ENCODE data around the gene AMMECR1. TPM values are rescaled to one million over a fixed set of nuclear protein-coding genes. Genes with fewer than 3 reads are reported as not detected.

The AMMECR1 gene
- total RNA-seq, 2 experiments from 2014 or later: 7.8 to 7.9 TPM

- peaks cover 2% of the 10 kb centered on the region for H3K36me3 ChIP-seq (ENCODE audit: insufficient read depth, low read length)
- Mint-ChIP-seq H3K27ac (no peak overlapping the region), H3K4me1 (ENCODE audit: low read depth) (peaks cover 10% of the 10 kb centered on the region), H3K36me3 (ENCODE audit: low read depth) (peaks cover 20% of the 10 kb centered on the region), H3K4me3 (no peak overlapping the region), H3K27me3 (no peaks in the 10 kb centered on the region), H3K9me3 (peaks cover 1% of the 10 kb centered on the region)
- H3K4me1 ChIP-seq (ENCODE audit: insufficient read depth, low read length): peaks cover 6% of the 10 kb centered on the region
- no peaks in the 10 kb centered on the region for H3K27me3 ChIP-seq (ENCODE audit: control insufficient read depth in 1 of 2, insufficient read depth in 2 of 2, low read length in 2 of 2)
- DNase-seq: no peak
- no peak for ATAC-seq (ENCODE audit: poor library complexity)
- ChIA-PET POLR2A (interaction anchor here (1.0 kb wide), 1 partner anchor 137 kb away, joined by 5 read pairs; no protein-coding TSS in a partner anchor), CTCF (interaction anchor here (1.2 kb wide), 1 partner anchor 12 kb away, joined by 3 read pairs; no protein-coding TSS in a partner anchor)
- TF ChIP-seq CTCF (IDR thresholded peaks at IDR 0.05): no peak
- H3K27ac ChIP-seq (ENCODE audit: low read depth in 1 of 2, low read length in 2 of 2): no peak overlapping the region
- H3K9me3 ChIP-seq (ENCODE audit: control insufficient read depth in 1 of 2, insufficient read depth in 1 of 2, low read length in 2 of 2): no peaks in the 10 kb centered on the region
- no peak overlapping the region for H3K4me3 ChIP-seq (ENCODE audit: low read length)
- intact Hi-C loops (cut with DNase I, micrococcal nuclease): no loop called here
These were observed 137.5 kb downstream of the AMMECR1 start for GRCh38 chrX:110180176-110180927.

DNA sequence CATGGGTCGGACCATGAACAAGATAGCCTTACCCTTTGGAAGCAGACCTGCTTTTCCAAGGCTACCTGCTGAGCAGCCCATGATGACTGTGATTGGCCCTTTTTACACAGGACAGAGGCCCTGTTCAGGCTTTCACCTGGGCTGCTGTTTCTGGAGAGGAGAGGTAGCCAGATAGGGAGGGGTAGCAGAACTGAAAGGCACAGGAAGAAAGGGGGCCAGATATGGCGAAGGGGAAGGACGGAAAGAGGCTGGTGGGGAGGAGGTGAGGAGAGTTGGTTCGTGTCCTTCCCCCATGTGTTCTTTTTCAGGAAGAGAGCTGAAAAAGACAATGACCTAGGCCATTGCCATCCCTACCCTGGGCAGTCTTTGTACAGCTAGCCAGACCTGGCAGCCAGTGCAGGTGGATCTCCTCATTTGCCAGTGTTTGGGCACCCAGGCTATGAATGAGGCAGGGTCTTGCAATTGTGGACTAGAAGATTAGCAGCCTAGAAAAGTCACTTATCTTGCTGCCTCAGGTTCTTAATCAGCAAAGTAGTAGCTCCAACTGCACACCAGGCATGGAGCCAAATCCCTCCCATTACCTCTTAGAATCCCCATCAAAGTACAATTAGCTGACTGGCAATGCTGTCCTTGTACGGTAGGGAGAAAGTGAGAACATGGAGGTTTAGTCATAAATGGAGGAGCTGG lies 139.6 kb downstream of the AMMECR1 start:
- intact Hi-C loops (cut with DNase I, micrococcal nuclease): no loop called here
- Histone ChIP-seq H3K36me3 (ENCODE audit: insufficient read depth, low read length) (peaks cover 2% of the 10 kb centered on the region), H3K9me3 (ENCODE audit: control insufficient read depth in 1 of 2, insufficient read depth in 1 of 2, low read length in 2 of 2) (no peaks in the 10 kb centered on the region), H3K4me1 (ENCODE audit: insufficient read depth, low read length) (peaks cover 6% of the 10 kb centered on the region), H3K27me3 (ENCODE audit: control insufficient read depth in 1 of 2, insufficient read depth in 2 of 2, low read length in 2 of 2) (no peaks in the 10 kb centered on the region), H3K4me3 (ENCODE audit: low read length) (no peak overlapping the region), H3K27ac (ENCODE audit: low read depth in 1 of 2, low read length in 2 of 2) (no peak overlapping the region)
- no peak overlapping the region for H3K4me3 Mint-ChIP-seq
- TF ChIP-seq CTCF (IDR thresholded peaks at IDR 0.05): no peak
- peaks cover 7% of the 10 kb centered on the region for H3K4me1 Mint-ChIP-seq (ENCODE audit: low read depth)
- ATAC-seq (ENCODE audit: poor library complexity) (no peak), DNase-seq (no peak)
- ChIA-PET CTCF (no interaction called here), POLR2A (no interaction called here)
- H3K36me3 Mint-ChIP-seq (ENCODE audit: low read depth): peaks cover 11% of the 10 kb centered on the region
- no peak overlapping the region for H3K27ac Mint-ChIP-seq
- H3K27me3 Mint-ChIP-seq: no peaks in the 10 kb centered on the region
- no peaks in the 10 kb centered on the region for H3K9me3 Mint-ChIP-seq

DNA sequence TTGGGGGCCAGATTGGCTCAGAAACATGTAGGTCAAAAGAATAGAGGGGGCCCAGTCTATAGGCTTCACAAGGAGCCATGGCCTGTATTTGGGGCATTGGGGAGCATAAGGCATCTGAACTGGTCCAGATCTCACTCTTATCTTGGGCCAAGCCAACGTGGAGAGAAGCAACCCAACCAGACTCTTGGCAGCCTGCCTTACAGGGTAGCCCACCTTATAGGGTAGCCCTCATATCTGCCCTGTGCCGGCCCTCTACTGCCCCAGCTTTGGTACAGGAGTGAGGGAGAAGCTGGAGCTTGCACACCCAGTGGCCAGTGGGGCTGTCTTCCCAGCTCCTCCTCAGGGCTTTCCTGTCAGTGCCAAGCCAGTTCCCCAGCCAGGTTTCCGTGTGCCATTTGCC lies 142.2 kb downstream of the AMMECR1 start:
- no peaks in the 10 kb centered on the region for H3K27me3 ChIP-seq (ENCODE audit: control insufficient read depth in 1 of 2, insufficient read depth in 2 of 2, low read length in 2 of 2)

More for the DNA sequence above, 142.2 kb downstream of the AMMECR1 start:
- ChIA-PET CTCF (interaction anchor here (0.9 kb wide), 1 partner anchor 29 kb away, joined by 3 read pairs; no protein-coding TSS in a partner anchor), POLR2A (no interaction called here)
- ATAC-seq (ENCODE audit: poor library complexity) (no peak), DNase-seq (no peak)
- peaks cover 17% of the 10 kb centered on the region for H3K36me3 Mint-ChIP-seq (ENCODE audit: low read depth)
- H3K27ac ChIP-seq (ENCODE audit: low read depth in 1 of 2, low read length in 2 of 2): no peak overlapping the region
- no peak overlapping the region for H3K4me3 ChIP-seq (ENCODE audit: low read length)
- peaks cover 7% of the 10 kb centered on the region for H3K4me1 Mint-ChIP-seq (ENCODE audit: low read depth)
- H3K9me3 ChIP-seq (ENCODE audit: control insufficient read depth in 1 of 2, insufficient read depth in 1 of 2, low read length in 2 of 2): no peaks in the 10 kb centered on the region
- no peak for TF ChIP-seq CTCF (IDR thresholded peaks at IDR 0.05)
- no peak overlapping the region for H3K4me3 Mint-ChIP-seq
- peaks cover 6% of the 10 kb centered on the region for H3K36me3 ChIP-seq (ENCODE audit: insufficient read depth, low read length)
- no peak overlapping the region for H3K27ac Mint-ChIP-seq
- H3K9me3 Mint-ChIP-seq: no peaks in the 10 kb centered on the region
- no peaks in the 10 kb centered on the region for H3K27me3 Mint-ChIP-seq
- intact Hi-C loops (cut with DNase I, micrococcal nuclease): no loop called here
- peaks cover 5% of the 10 kb centered on the region for H3K4me1 ChIP-seq (ENCODE audit: insufficient read depth, low read length)

Data from CD4-positive, alpha-beta T cell (primary cell).